Natural killer cell treated with Interleukin-12 subunit alpha and Interleukin-12 subunit beta and Interleukin-15 and Interleukin-18, amount 100 ng/mL, for 72 hours (primary cell): Measurements from ENCODE around the gene LCN12. TPM values are rescaled to one million over a fixed set of nuclear protein-coding genes. Genes with fewer than 3 reads are reported as not detected.
A peak's percentile ranks its signal among the peaks of the same experiment; 100 is the strongest.
"Not testable (repeated sequence)": the region's sequence is repeated elsewhere in the genome, so short reads cannot be mapped to it uniquely, and the experiment has no call there.

ENCODE experiments used
- ATAC-seq, 2 donors: fragments of 150-1000 bp; cut with Tn5 transposase in 1 of 2; sonication (Bioruptor Pico), chemical (Tn5 transposase) in 1 of 2; 2 replicates each; pipeline ENCODE4 v1.10.0; 2021
- DNase-seq: peaks from one replicate; pipeline ENCODE4 v3.0.0; 2022; ENCODE audit warnings: low spot score
- H3K27ac Mint-ChIP-seq, 2 donors: 1 replicate in 1 of 2; 2 replicates in 1 of 2; pipeline ENCODE4 v1.8.0; 2022; ENCODE audit warnings: mixed read lengths in 2 of 2, mild to moderate bottlenecking in 1 of 2, moderate library complexity in 1 of 2
- H3K27me3 Mint-ChIP-seq, 2 donors: 1 replicate in 1 of 2; 2 replicates in 1 of 2; pipeline ENCODE4 v1.8.0; 2022; ENCODE audit warnings: mixed read lengths in 2 of 2
- H3K36me3 Mint-ChIP-seq: one replicate; pipeline ENCODE4 v1.8.0; 2022; ENCODE audit warnings: mixed read lengths
- H3K4me1 Mint-ChIP-seq, 2 donors: 1 replicate in 1 of 2; 2 replicates in 1 of 2; pipeline ENCODE4 v1.8.0; 2022; ENCODE audit warnings: low read depth in 2 of 2, mixed read lengths in 2 of 2, mild to moderate bottlenecking in 1 of 2
- H3K4me3 Mint-ChIP-seq: one replicate; pipeline ENCODE4 v1.8.0; 2022; ENCODE audit warnings: mixed read lengths
- H3K9me3 Mint-ChIP-seq: 2 replicates; pipeline ENCODE4 v1.8.0; 2022; ENCODE audit warnings: mixed read lengths
- total RNA-seq, 2 donors: library from RNA; stranded (reverse); gene quantifications; one replicate each; pipeline ENCODE4 v1.2.3, GENCODE V29; 2022

LCN12 gene
- total RNA-seq, 2 donors from 2014 or later: 2.0 to 2.2 TPM

DNA sequence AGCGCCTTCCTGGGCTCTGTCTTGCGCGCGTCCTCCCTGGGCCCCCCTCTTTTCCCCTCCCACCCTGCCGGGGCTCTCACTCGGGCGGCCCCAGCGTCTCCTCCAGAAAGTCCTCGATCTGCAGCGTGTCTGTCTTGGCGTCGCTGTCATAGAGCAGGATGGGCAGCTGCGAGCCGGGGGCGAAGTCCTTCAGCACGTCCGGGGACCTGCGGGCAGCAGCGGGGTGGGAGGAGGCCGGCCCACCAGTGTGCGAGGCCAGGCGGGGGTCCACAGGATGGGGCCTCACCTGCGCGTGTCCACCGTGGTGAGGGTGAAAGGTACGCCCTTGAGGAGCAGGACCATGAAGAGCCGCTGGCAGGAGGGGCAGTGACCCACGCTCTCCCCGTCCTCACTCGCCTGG lies 43.3 kb downstream of the LCN12 start:
- H3K27ac Mint-ChIP-seq: no peak overlapping the region
- ATAC-seq: no peak

GRCh38 chr9:136995772-136996311 lies 43.8 kb downstream of the LCN12 start:
- peaks cover 39 to 46% of the 10 kb centered on the region in 2 donors for H3K4me1 Mint-ChIP-seq
- H3K9me3 Mint-ChIP-seq: no peaks in the 10 kb centered on the region
- no peaks in the 10 kb centered on the region for H3K36me3 Mint-ChIP-seq
- DNase-seq (no peak), ATAC-seq (no peak)
- H3K27ac Mint-ChIP-seq: peak overlapping the region; percentile 54 to 59
- no peaks in the 10 kb centered on the region for H3K27me3 Mint-ChIP-seq
- peak overlapping the region; percentile 61 for H3K4me3 Mint-ChIP-seq

More for the DNA sequence above, 43.3 kb downstream of the LCN12 start:
- H3K4me3 Mint-ChIP-seq: no peak overlapping the region
- no peaks in the 10 kb centered on the region for H3K9me3 Mint-ChIP-seq
- peaks cover 39 to 45% of the 10 kb centered on the region in 2 donors for H3K4me1 Mint-ChIP-seq
- no peaks in the 10 kb centered on the region for H3K36me3 Mint-ChIP-seq
- no peaks in the 10 kb centered on the region for H3K27me3 Mint-ChIP-seq
- no peak for DNase-seq

- Mint-ChIP-seq H3K27ac (peak within 1 kb of the TSS; percentile 82 to 96), H3K27me3 (no peaks in the 10 kb centered on the region), H3K4me1 (peaks cover 36 to 41% of the 10 kb centered on the region in 2 donors), H3K4me3 (peak within 1 kb of the TSS; percentile 81), H3K9me3 (no peaks in the 10 kb centered on the region), H3K36me3 (no peaks in the 10 kb centered on the region)
- peak in 1 of 2 donors; percentile 1 for ATAC-seq
- DNase-seq: peak; percentile 79
Observed at GRCh38 chr9:136996361-136997292, 44.6 kb downstream of the LCN12 start, which contains the start of gene CLIC3. Gene CLIC3, minus strand, starts transcription at chr9:136996568. Its CDS starts 25 bp downstream, at chr9:136996543.

GRCh38 chr9:136997371-136997770 lies 45.3 kb downstream of the LCN12 start:
- H3K4me3 Mint-ChIP-seq: peak overlapping the region; percentile 81
- peak overlapping the region; percentile 82 to 96 for H3K27ac Mint-ChIP-seq
- H3K27me3 Mint-ChIP-seq: no peaks in the 10 kb centered on the region
- no peaks in the 10 kb centered on the region for H3K9me3 Mint-ChIP-seq
- no peak for DNase-seq
- ATAC-seq: no peak
- H3K36me3 Mint-ChIP-seq: no peaks in the 10 kb centered on the region
- H3K4me1 Mint-ChIP-seq: peaks cover 36 to 44% of the 10 kb centered on the region in 2 donors

- H3K4me1 Mint-ChIP-seq: peaks cover 36 to 40% of the 10 kb centered on the region in 2 donors
- no peaks in the 10 kb centered on the region for H3K9me3 Mint-ChIP-seq
- no peaks in the 10 kb centered on the region for H3K36me3 Mint-ChIP-seq
- DNase-seq (peak; percentile 82), ATAC-seq (peak; percentile 50 to 59)
- peak overlapping the region; percentile 81 for H3K4me3 Mint-ChIP-seq
- H3K27ac Mint-ChIP-seq: peak overlapping the region; percentile 82 to 96
- no peaks in the 10 kb centered on the region for H3K27me3 Mint-ChIP-seq
Observed at GRCh38 chr9:136997830-136998234, 45.8 kb downstream of the LCN12 start.

- peaks cover 36 to 38% of the 10 kb centered on the region in 2 donors for H3K4me1 Mint-ChIP-seq
- H3K27ac Mint-ChIP-seq: peak overlapping the region; percentile 87 to 96
- H3K4me3 Mint-ChIP-seq: peak overlapping the region; percentile 79
- H3K27me3 Mint-ChIP-seq: no peaks in the 10 kb centered on the region
- ATAC-seq (peak; percentile 79 to 88), DNase-seq (peak; percentile 82)
- no peaks in the 10 kb centered on the region for H3K9me3 Mint-ChIP-seq
- no peaks in the 10 kb centered on the region for H3K36me3 Mint-ChIP-seq
Observed at GRCh38 chr9:137000177-137000930, 48.3 kb downstream of the LCN12 start.

GRCh38 chr9:137001857-137002645 lies 50.0 kb downstream of the LCN12 start:
- DNase-seq (no peak), ATAC-seq (no peak)
- H3K4me3 Mint-ChIP-seq: no peak overlapping the region
- H3K36me3 Mint-ChIP-seq: no peaks in the 10 kb centered on the region
- peaks cover 43 to 46% of the 10 kb centered on the region in 2 donors for H3K4me1 Mint-ChIP-seq
- H3K9me3 Mint-ChIP-seq: no peaks in the 10 kb centered on the region
- no peaks in the 10 kb centered on the region for H3K27me3 Mint-ChIP-seq
- H3K27ac Mint-ChIP-seq: no peak overlapping the region

- Mint-ChIP-seq H3K4me3 (no peak overlapping the region), H3K27me3 (no peaks in the 10 kb centered on the region), H3K36me3 (no peaks in the 10 kb centered on the region), H3K4me1 (peaks cover 40 to 43% of the 10 kb centered on the region in 2 donors), H3K27ac (no peak overlapping the region), H3K9me3 (no peaks in the 10 kb centered on the region)
- ATAC-seq (no peak), DNase-seq (no peak)
Observed at GRCh38 chr9:137002646-137003041, 50.6 kb downstream of the LCN12 start.

GRCh38 chr9:137004285-137004684 lies 52.2 kb downstream of the LCN12 start:
- not testable (repeated sequence) for ATAC-seq, H3K9me3 Mint-ChIP-seq, H3K27me3 Mint-ChIP-seq, DNase-seq, H3K36me3 Mint-ChIP-seq
- Mint-ChIP-seq H3K4me1 (peaks cover 27 to 32% of the 10 kb centered on the region in 2 donors), H3K4me3 (peak overlapping the region; percentile 9), H3K27ac (peak overlapping the region in 1 of 2 donors; percentile 86)

Other genes starting within 250 kb of the LCN12 start
- gene DIPK1B, start 239.7 kb upstream of the LCN12 start, total RNA-seq: not detected
- gene LCN10, start 209.3 kb upstream of the LCN12 start, total RNA-seq: under 1 TPM; 0.21 to 0.45 TPM
- not detected for gene LCN6, start 203.7 kb upstream of the LCN12 start, total RNA-seq
- not detected for gene LCN8, start 194.0 kb upstream of the LCN12 start, total RNA-seq
- gene LCN15, start 187.8 kb upstream of the LCN12 start, total RNA-seq: not detected
- gene TMEM141, start 160.9 kb upstream of the LCN12 start, total RNA-seq: 10 to 100 TPM; 31.9 to 50.5 TPM
- gene CCDC183, start 155.9 kb upstream of the LCN12 start, total RNA-seq: under 1 TPM; 0.38 to 0.45 TPM
- 100 to 1,000 TPM in 1 of 2 donors, 10 to 100 TPM in 1; 74.1 to 151 TPM for gene RABL6, start 144.3 kb upstream of the LCN12 start, total RNA-seq
- gene AJM1, start 109.8 kb upstream of the LCN12 start, total RNA-seq: 10 to 100 TPM in 1 of 2 donors, 1 to 10 TPM in 1; 7.8 to 11.2 TPM
- gene PHPT1, start 102.9 kb upstream of the LCN12 start, total RNA-seq: 100 to 1,000 TPM in 1 of 2 donors, 10 to 100 TPM in 1; 71.5 to 108 TPM
- gene MAMDC4, start 99.9 kb upstream of the LCN12 start, total RNA-seq: 10 to 100 TPM; 16.0 to 17.2 TPM
- gene EDF1, start 86.0 kb upstream of the LCN12 start, total RNA-seq: 100 to 1,000 TPM; 299 to 453 TPM
- gene TRAF2, start 65.8 kb upstream of the LCN12 start, total RNA-seq: 100 to 1,000 TPM in 1 of 2 donors, 10 to 100 TPM in 1; 55.7 to 107 TPM
- gene FBXW5, start 7.5 kb upstream of the LCN12 start, total RNA-seq: 100 to 1,000 TPM; 102 to 155 TPM
- gene C8G, start 7.0 kb upstream of the LCN12 start, total RNA-seq: 1 to 10 TPM; 2.4 to 2.5 TPM
- 1 to 10 TPM; 1.7 to 4.4 TPM for gene PTGDS, start 25.2 kb downstream of the LCN12 start, total RNA-seq
- gene LCNL1, start 30.7 kb downstream of the LCN12 start, total RNA-seq: under 1 TPM in 1 of 2 donors, not detected in 1; 0.21 TPM
- gene PAXX, start 40.1 kb downstream of the LCN12 start, total RNA-seq: 100 to 1,000 TPM in 1 of 2 donors, 10 to 100 TPM in 1; 64.0 to 118 TPM
- 10 to 100 TPM in 1 of 2 donors, 1 to 10 TPM in 1; 4.3 to 38.2 TPM for gene CLIC3, start 44.3 kb downstream of the LCN12 start, total RNA-seq
- 100 to 1,000 TPM in 1 of 2 donors, 10 to 100 TPM in 1; 77.6 to 109 TPM for gene ABCA2, start 76.0 kb downstream of the LCN12 start, total RNA-seq
- 10 to 100 TPM; 10.0 to 17.8 TPM for gene FUT7, start 79.8 kb downstream of the LCN12 start, total RNA-seq
- 10 to 100 TPM; 11.2 to 41.7 TPM for gene NPDC1, start 93.9 kb downstream of the LCN12 start, total RNA-seq
- gene ENTPD2, start 101.8 kb downstream of the LCN12 start, total RNA-seq: not detected
- 10 to 100 TPM in 1 of 2 donors, 1 to 10 TPM in 1; 9.5 to 20.8 TPM for gene SAPCD2, start 118.3 kb downstream of the LCN12 start, total RNA-seq
- 10 to 100 TPM; 19.9 to 22.0 TPM for gene UAP1L1, start 125.2 kb downstream of the LCN12 start, total RNA-seq
- gene MAN1B1, start 134.7 kb downstream of the LCN12 start, total RNA-seq: 10 to 100 TPM; 34.1 to 55.8 TPM
- gene DPP7, start 162.5 kb downstream of the LCN12 start, total RNA-seq: 100 to 1,000 TPM; 188 to 310 TPM
- gene GRIN1, start 186.9 kb downstream of the LCN12 start, total RNA-seq: under 1 TPM in 1 of 2 donors, not detected in 1; 0.11 TPM
- gene LRRC26, start 217.8 kb downstream of the LCN12 start, total RNA-seq: not detected
- gene TMEM210, start 219.8 kb downstream of the LCN12 start, total RNA-seq: not detected
- gene ANAPC2, start 236.3 kb downstream of the LCN12 start, total RNA-seq: 10 to 100 TPM; 75.5 to 98.1 TPM
- gene SSNA1, start 236.4 kb downstream of the LCN12 start, total RNA-seq: 10 to 100 TPM; 78.3 to 91.4 TPM
- gene TPRN, start 248.5 kb downstream of the LCN12 start, total RNA-seq: 10 to 100 TPM in 1 of 2 donors, 1 to 10 TPM in 1; 9.0 to 19.1 TPM